ENCODE results near the gene MLH1. TPM values are rescaled to one million over a fixed set of nuclear protein-coding genes. Genes with fewer than 3 reads are reported as not detected.
"Not testable (repeated sequence)": the region's sequence is repeated elsewhere in the genome, so short reads cannot be mapped to it uniquely, and the experiment has no call there.

Gene MLH1
- total and polyA plus RNA-seq, 10 of the 15 experiments (the other 5 are each of a cell fraction or from before 2014, with no cell fraction given) = 58.6 to 109 (median 81.4) TPM

GRCh38 chr3:36947814-36948213 lies 45.5 kb upstream of the MLH1 start:
- H2AFZ ChIP-seq (ENCODE audit: control insufficient read depth, low read depth, low read length); H3K9ac ChIP-seq (ENCODE audit: control insufficient read depth, insufficient read depth, low read length); H3K9me3 ChIP-seq (replicated peaks; ENCODE audit: control insufficient read depth, insufficient read depth, low read length); H3K4me2 ChIP-seq (ENCODE audit: control insufficient read depth, insufficient read depth); DNase-seq (ENCODE audit: low read depth, low spot score); FAIRE-seq; H4K20me1 ChIP-seq (ENCODE audit: control insufficient read depth, insufficient read depth); in situ Hi-C loops (cut with MboI); intact Hi-C loops (cut with micrococcal nuclease; ENCODE audit: unreplicated experiment); ATAC-seq; H3K79me2 ChIP-seq (ENCODE audit: control insufficient read depth, insufficient read depth, low read length); BruUV-seq (replicated peaks); H3K36me3 ChIP-seq (ENCODE audit: control insufficient read depth in 2 of 2, insufficient read depth in 2 of 2, low read length in 1 of 2); H3K27ac ChIP-seq (ENCODE audit: control insufficient read depth, insufficient read depth); H3K4me1 ChIP-seq (ENCODE audit: control insufficient read depth, insufficient read depth, low read length); H3K4me3 ChIP-seq; POLR2A ChIA-PET: not testable (repeated sequence)
- SMC1A ChIA-PET (ENCODE audit: uncharacterized antibody, unreplicated experiment) = interaction anchor here (1.2 kb wide), 1 partner anchor 10 kb away, joined by 5 read pairs; no protein-coding TSS in a partner anchor
- CTCF ChIA-PET = interaction anchor here (1.0 to 2.1 kb wide), 2 partner anchors 11 to 78 kb away, joined by 4 to 21 read pairs; no protein-coding TSS in a partner anchor
- RAD21 ChIA-PET (ENCODE audit: unreplicated experiment) = interaction anchor here (0.9 kb wide), 1 partner anchor 10 kb away, joined by 4 read pairs; no protein-coding TSS in a partner anchor
- 83% methylated on average over 5 of the region's 5 CpGs for WGBS (ENCODE audit: insufficient coverage, insufficient replicate concordance, low lambda C conversion rate, missing lambda C conversion rate)
- H3K27me3 ChIP-seq (replicated peaks in 1 of 2; ENCODE audit: control insufficient read depth in 2 of 2, insufficient read depth in 2 of 2, low read length in 1 of 2) = peaks cover 7 to 12% of the 10 kb centered on the region in 2 experiments

- FAIRE-seq = no peak
- H3K27me3 ChIP-seq (replicated peaks in 1 of 2; ENCODE audit: control insufficient read depth in 2 of 2, insufficient read depth in 2 of 2, low read length in 1 of 2) = no peaks in the 10 kb centered on the region
- CTCF ChIA-PET = interaction anchor here (1.3 to 5.4 kb wide), 2 partner anchors 20 to 86 kb away, joined by 3 to 66 read pairs; no protein-coding TSS in a partner anchor
- no peak for TF ChIP-seq RELA (IDR thresholded peaks at IDR 0.05; ENCODE audit: borderline replicate concordance, partially characterized antibody)
- TF ChIP-seq HDGF (IDR thresholded peaks at IDR 0.05) = no peak
- TF ChIP-seq, protein P1, sequence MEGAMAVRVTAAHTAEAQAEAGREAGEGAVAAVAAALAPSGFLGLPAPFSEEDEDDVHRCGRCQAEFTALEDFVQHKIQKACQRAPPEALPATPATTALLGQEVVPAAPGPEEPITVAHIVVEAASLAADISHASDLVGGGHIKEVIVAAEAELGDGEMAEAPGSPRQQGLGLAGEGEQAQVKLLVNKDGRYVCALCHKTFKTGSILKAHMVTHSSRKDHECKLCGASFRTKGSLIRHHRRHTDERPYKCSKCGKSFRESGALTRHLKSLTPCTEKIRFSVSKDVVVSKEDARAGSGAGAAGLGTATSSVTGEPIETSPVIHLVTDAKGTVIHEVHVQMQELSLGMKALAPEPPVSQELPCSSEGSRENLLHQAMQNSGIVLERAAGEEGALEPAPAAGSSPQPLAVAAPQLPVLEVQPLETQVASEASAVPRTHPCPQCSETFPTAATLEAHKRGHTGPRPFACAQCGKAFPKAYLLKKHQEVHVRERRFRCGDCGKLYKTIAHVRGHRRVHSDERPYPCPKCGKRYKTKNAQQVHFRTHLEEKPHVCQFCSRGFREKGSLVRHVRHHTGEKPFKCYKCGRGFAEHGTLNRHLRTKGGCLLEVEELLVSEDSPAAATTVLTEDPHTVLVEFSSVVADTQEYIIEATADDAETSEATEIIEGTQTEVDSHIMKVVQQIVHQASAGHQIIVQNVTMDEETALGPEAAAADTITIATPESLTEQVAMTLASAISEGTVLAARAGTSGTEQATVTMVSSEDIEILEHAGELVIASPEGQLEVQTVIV (IDR thresholded peaks at IDR 0.05; ENCODE audit: borderline replicate concordance, partially characterized antibody) = no peak
- TF ChIP-seq BMI1 (IDR thresholded peaks at IDR 0.05; ENCODE audit: borderline replicate concordance) = no peak
- TF ChIP-seq TBL1XR1 (IDR thresholded peaks at IDR 0.05; ENCODE audit: low read depth, low read length) = no peak
- no peak for TF ChIP-seq ZZZ3 (IDR thresholded peaks at IDR 0.05; ENCODE audit: control insufficient read depth, insufficient read length, low read depth)
- TF ChIP-seq RB1 (IDR thresholded peaks at IDR 0.05; ENCODE audit: borderline replicate concordance) = no peak
- TF ChIP-seq, protein P2, sequence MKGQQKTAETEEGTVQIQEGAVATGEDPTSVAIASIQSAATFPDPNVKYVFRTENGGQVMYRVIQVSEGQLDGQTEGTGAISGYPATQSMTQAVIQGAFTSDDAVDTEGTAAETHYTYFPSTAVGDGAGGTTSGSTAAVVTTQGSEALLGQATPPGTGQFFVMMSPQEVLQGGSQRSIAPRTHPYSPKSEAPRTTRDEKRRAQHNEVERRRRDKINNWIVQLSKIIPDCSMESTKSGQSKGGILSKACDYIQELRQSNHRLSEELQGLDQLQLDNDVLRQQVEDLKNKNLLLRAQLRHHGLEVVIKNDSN (IDR thresholded peaks at IDR 0.05; ENCODE audit: borderline replicate concordance, extremely low read length, insufficient read depth, low read depth, low read length) = no peak
- TF ChIP-seq FOXM1 (IDR thresholded peaks at IDR 0.05; ENCODE audit: low read depth, low read length) = no peak
- no peak for TF ChIP-seq DPF2 (IDR thresholded peaks at IDR 0.05)
- no peak for TF ChIP-seq ETV6 (conservative IDR thresholded peaks at IDR 0.05 in 1 of 2, IDR thresholded peaks at IDR 0.05 in 1 of 2; ENCODE audit: borderline replicate concordance in 1 of 2, low read depth in 1 of 2)
- no peak for TF ChIP-seq POU2F2 (IDR thresholded peaks at IDR 0.05; ENCODE audit: borderline replicate concordance, low read depth, low read length)
- TF ChIP-seq RBBP5 (conservative IDR thresholded peaks at IDR 0.05) = no peak
- no peak for TF ChIP-seq PML (IDR thresholded peaks at IDR 0.05; ENCODE audit: low read length)
Observed at GRCh38 chr3:36954452-36955134, 38.7 kb upstream of the MLH1 start.

More at GRCh38 chr3:36954452-36955134, 38.7 kb upstream of the MLH1 start:
- Histone ChIP-seq H3K27ac (ENCODE audit: control insufficient read depth, insufficient read depth) (no peak overlapping the region), H3K4me3 (no peak overlapping the region), H3K9ac (ENCODE audit: control insufficient read depth, insufficient read depth, low read length) (no peak overlapping the region), H3K36me3 (ENCODE audit: control insufficient read depth in 2 of 2, insufficient read depth in 2 of 2, low read length in 1 of 2) (no peaks in the 10 kb centered on the region), H4K20me1 (ENCODE audit: control insufficient read depth, insufficient read depth) (no peaks in the 10 kb centered on the region), H2AFZ (ENCODE audit: control insufficient read depth, low read depth, low read length) (no peak overlapping the region), H3K4me2 (ENCODE audit: control insufficient read depth, insufficient read depth) (no peak overlapping the region), H3K4me1 (ENCODE audit: control insufficient read depth, insufficient read depth, low read length) (no peaks in the 10 kb centered on the region), H3K79me2 (ENCODE audit: control insufficient read depth, insufficient read depth, low read length) (no peaks in the 10 kb centered on the region), H3K9me3 (replicated peaks; ENCODE audit: control insufficient read depth, insufficient read depth, low read length) (no peaks in the 10 kb centered on the region)
- no peak for DNase-seq (ENCODE audit: low read depth, low spot score)
- ATAC-seq = no peak
- RAD21 ChIA-PET (ENCODE audit: unreplicated experiment) = interaction anchor here (0.6 to 1.4 kb wide), 3 partner anchors 13 to 80 kb away, joined by 3 read pairs; no protein-coding TSS in a partner anchor
- in situ Hi-C loops (cut with MboI) (loop anchor here (5.0 kb wide), 1 partner anchor 227 kb away; no protein-coding TSS in a partner anchor), intact Hi-C loops (cut with micrococcal nuclease; ENCODE audit: unreplicated experiment) (no loop called here)
- POLR2A ChIA-PET = no interaction called here
- SMC1A ChIA-PET (ENCODE audit: uncharacterized antibody, unreplicated experiment) = interaction anchor here (0.6 to 1.4 kb wide), 3 partner anchors 16 to 204 kb away, joined by 3 to 4 read pairs (median 3); no protein-coding TSS in a partner anchor
- no TSS peak for BruUV-seq (replicated peaks)

Data from GM12878 (cell line).